Measurements from ENCODE around the gene CRYL1. TPM values are rescaled to one million over a fixed set of nuclear protein-coding genes. Genes with fewer than 3 reads are reported as not detected.

Gene CRYL1
- total and polyA plus RNA-seq, 2 of the 8 experiments (the other 6 are each of a cell fraction or from before 2014, with no cell fraction given), result 1.9 to 6.4 TPM

GRCh38 chr13:20401931-20402856 lies 123.5 kb downstream of the CRYL1 start (continued):
- TF ChIP-seq RNF2 (IDR thresholded peaks at IDR 0.05; ENCODE audit: borderline replicate concordance, low read depth, low read length, missing control alignments, poor library complexity, severe bottlenecking) (no peak), SUZ12 (IDR thresholded peaks at IDR 0.05; ENCODE audit: low read length) (no peak), TBP (IDR thresholded peaks at IDR 0.05; ENCODE audit: low read depth, low read length) (no peak)
